Right atrium auricular region (tissue), 2 donors: ENCODE data around the gene PTGS1. TPM values are rescaled to one million over a fixed set of nuclear protein-coding genes. Genes with fewer than 3 reads are reported as not detected.
A peak's percentile ranks its signal among the peaks of the same experiment; 100 is the strongest.

Source experiments
- DNase-seq: peaks from one replicate; pipeline ENCODE4 v3.0.0-alpha.2; 2019; ENCODE audit warnings: low spot score
- H3K27ac ChIP-seq, 2 donors: fragments of 200-600 bp; sonication (generic); 1 replicate in 1 of 2; 2 replicates in 1 of 2; pipeline ENCODE4 v1.5.1; 2016 to 2019
- H3K27me3 ChIP-seq, 2 donors: fragments of 200-600 bp; sonication (generic); one replicate each; pipeline versions ENCODE4 v1.5.1 to v1.6.0; 2017 to 2019
- H3K36me3 ChIP-seq: fragments of 200-600 bp; sonication (generic); one replicate; pipeline ENCODE4 v1.5.1; 2016
- H3K4me1 ChIP-seq, 2 donors: fragments of 200-600 bp; sonication (generic); one replicate each; pipeline versions ENCODE4 v1.5.1 to v1.6.0; 2017 to 2019
- H3K4me3 ChIP-seq, 2 donors: fragments of 200-600 bp; sonication (generic); 1 replicate in 1 of 2; 2 replicates in 1 of 2; pipeline ENCODE4 v1.5.1; 2017 to 2019; ENCODE audit warnings: mild to moderate bottlenecking in 1 of 2, moderate library complexity in 1 of 2
- H3K9me3 ChIP-seq, 2 donors: fragments of 200-600 bp; sonication (generic); one replicate each; pipeline ENCODE4 v1.5.1; 2019
- CTCF ChIP-seq, 2 donors: fragments of 200-600 bp; sonication (generic); IDR thresholded peaks; one replicate each; pipeline ENCODE4 v1.5.1; 2019; ENCODE audit warnings: antibody characterized with exemption in 2 of 2
- total RNA-seq, 2 donors: library from RNA; depleted of rRNA; stranded (reverse); fragments of >200 nt; gene quantifications; one replicate each; pipeline ENCODE4 v1.1.0, GENCODE V29; 2016

PTGS1 gene
- total RNA-seq, 2 donors from 2014 or later, result 14.6 to 46.0 TPM

GRCh38 chr9:122339579-122339978, 31.2 kb upstream of the PTGS1 start:
- no peak for DNase-seq
- no peak overlapping the region for H3K27ac ChIP-seq
- H3K36me3 ChIP-seq, result no peaks in the 10 kb centered on the region
- no peak overlapping the region for H3K4me3 ChIP-seq
- H3K4me1 ChIP-seq, result no peaks in the 10 kb centered on the region
- H3K9me3 ChIP-seq, result no peaks in the 10 kb centered on the region
- TF ChIP-seq CTCF (IDR thresholded peaks at IDR 0.05), result no peak
- H3K27me3 ChIP-seq, result no peaks in the 10 kb centered on the region

GRCh38 chr9:122340161-122340560, 30.7 kb upstream of the PTGS1 start:
- Histone ChIP-seq H3K9me3 (no peaks in the 10 kb centered on the region), H3K27me3 (no peaks in the 10 kb centered on the region), H3K36me3 (no peaks in the 10 kb centered on the region), H3K27ac (no peak overlapping the region), H3K4me1 (no peaks in the 10 kb centered on the region), H3K4me3 (no peak overlapping the region)
- TF ChIP-seq CTCF (IDR thresholded peaks at IDR 0.05), result no peak
- no peak for DNase-seq

GRCh38 chr9:122342323-122343050, 28.3 kb upstream of the PTGS1 start:
- TF ChIP-seq CTCF (IDR thresholded peaks at IDR 0.05), result no peak
- Histone ChIP-seq H3K27me3 (no peaks in the 10 kb centered on the region), H3K9me3 (no peaks in the 10 kb centered on the region), H3K27ac (no peak overlapping the region), H3K4me3 (no peak overlapping the region), H3K4me1 (peaks cover 0 to 10% of the 10 kb centered on the region in 2 donors), H3K36me3 (no peaks in the 10 kb centered on the region)
- no peak for DNase-seq

DNA sequence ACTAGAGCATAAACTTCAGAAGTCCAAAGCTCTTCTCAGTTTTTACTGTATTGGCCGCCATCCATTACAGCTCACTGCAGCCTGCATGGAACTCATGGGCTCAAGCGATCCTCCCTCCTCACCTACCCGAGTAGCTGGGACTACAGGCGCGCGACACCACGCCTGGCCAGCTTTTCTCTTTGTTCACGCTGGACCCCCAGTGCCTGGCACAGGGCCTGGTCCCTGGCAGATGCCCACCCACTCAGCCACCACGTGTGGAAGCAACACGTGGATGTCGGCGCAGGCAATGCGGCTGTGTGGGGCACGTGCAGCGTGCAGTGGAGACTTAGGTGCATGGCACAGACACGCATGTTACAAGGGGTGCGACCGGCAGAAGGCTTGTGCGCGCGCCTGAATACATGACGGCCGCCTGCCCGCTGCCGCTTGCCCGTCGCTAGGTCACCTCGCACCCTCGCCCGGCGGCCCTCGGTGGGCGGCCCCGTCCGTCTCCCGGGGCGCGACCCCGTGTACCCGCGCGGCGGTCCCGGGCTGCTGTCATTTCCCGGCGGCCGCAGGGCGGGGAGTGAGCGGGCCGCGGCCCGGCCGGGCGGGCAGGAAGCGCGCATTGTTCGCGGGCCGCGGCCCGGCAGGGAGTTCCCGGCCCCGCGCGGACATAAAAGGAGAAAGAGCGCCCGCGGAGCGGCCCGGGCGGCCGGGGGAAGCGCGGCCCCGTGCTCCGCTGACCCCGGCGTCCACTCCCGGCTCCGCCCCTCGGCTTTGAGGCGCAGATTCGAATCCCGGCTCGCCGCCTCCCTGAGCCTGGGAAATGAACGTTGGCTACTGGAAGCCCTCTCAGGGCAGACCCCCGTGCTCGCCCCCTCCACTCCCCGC, 24.1 kb upstream of the PTGS1 start:
- Histone ChIP-seq H3K9me3 (no peaks in the 10 kb centered on the region), H3K27me3 (no peaks in the 10 kb centered on the region), H3K27ac (peak overlapping the region; percentile 50 to 61), H3K4me1 (peaks cover 0 to 20% of the 10 kb centered on the region in 2 donors), H3K36me3 (no peaks in the 10 kb centered on the region), H3K4me3 (peak overlapping the region; percentile 38 to 53)
- no peak for TF ChIP-seq CTCF (IDR thresholded peaks at IDR 0.05)
- DNase-seq, result no peak

- Histone ChIP-seq H3K9me3 (no peaks in the 10 kb centered on the region), H3K27ac (peak overlapping the region; percentile 50 to 61), H3K4me3 (peak overlapping the region; percentile 38 to 53), H3K4me1 (peaks cover 0 to 20% of the 10 kb centered on the region in 2 donors), H3K36me3 (no peaks in the 10 kb centered on the region), H3K27me3 (no peaks in the 10 kb centered on the region)
- DNase-seq, result no peak
- no peak for TF ChIP-seq CTCF (IDR thresholded peaks at IDR 0.05)
Measured at GRCh38 chr9:122347348-122348287, 23.2 kb upstream of the PTGS1 start.
